Testis (tissue), 3 donors: Measurements from ENCODE around the gene IGSF21. TPM values are rescaled to one million over a fixed set of nuclear protein-coding genes. Genes with fewer than 3 reads are reported as not detected.
A peak's percentile ranks its signal among the peaks of the same experiment; 100 is the strongest.

Source experiments
- DNase-seq: peaks from one replicate; pipeline ENCODE4 v3.0.0-alpha.2; 2019
- H3K27ac ChIP-seq, 2 donors: fragments of 200-600 bp; sonication (generic); one replicate each; pipeline ENCODE4 v1.5.1; 2019
- H3K27me3 ChIP-seq: fragments of 200-600 bp; sonication (generic); one replicate; pipeline ENCODE4 v1.5.1; 2019
- H3K36me3 ChIP-seq: fragments of 200-600 bp; sonication (generic); one replicate; pipeline ENCODE4 v1.5.1; 2017; ENCODE audit warnings: low read depth; ENCODE audit errors: missing control alignments
- H3K4me1 ChIP-seq: fragments of 200-600 bp; sonication (generic); one replicate; pipeline ENCODE4 v1.5.1; 2019
- H3K4me3 ChIP-seq, 2 donors: fragments of 200-600 bp; sonication (generic); one replicate each; pipeline ENCODE4 v1.5.1; 2017 to 2019
- H3K9me3 ChIP-seq: fragments of 200-600 bp; sonication (generic); one replicate; pipeline ENCODE4 v1.5.1; 2017
- CTCF ChIP-seq, 3 experiments: fragments of 450-650 bp in 2 of 3; fragments of 200-600 bp in 1 of 3; sonication (generic) in 1 of 3; IDR thresholded peaks; one replicate each; pipeline ENCODE4 v1.5.1; 2016 to 2019; ENCODE audit warnings: antibody characterized with exemption in 3 of 3, mild to moderate bottlenecking in 2 of 3, moderate library complexity in 1 of 3
- POLR2A ChIP-seq: fragments of 450-650 bp; IDR thresholded peaks from one replicate; pipeline ENCODE4 v1.6.1; 2017; ENCODE audit warnings: antibody characterized with exemption, mild to moderate bottlenecking, moderate library complexity
- WGBS, 2 donors: methylation state at CpG; one replicate each; pipeline ENCODE4 v1.1.5; 2018; 5-methylcytosine and 5-hydroxymethylcytosine counted together
- intact Hi-C: fragments of 100-400 bp; cut with DNase I; formaldehyde crosslinking; loops from one replicate; pipeline ENCODE4 v1.15.1; 2023; ENCODE audit warnings: low total_unique reads
- polyA plus RNA-seq: library from polyadenylated mRNA; stranded (reverse); fragments of 350-450 nt; fragmentation: Illumina TruSeq; extraction: RNeasy Lipid Tissue Mini Kit (QIAGEN cat#74804); gene quantifications from one replicate; pipeline ENCODE4 v1.2.3, GENCODE V29; 2014; ENCODE audit warnings: low read depth, low replicate concordance; ENCODE audit not compliant: insufficient read depth
- total RNA-seq, 2 donors: library from RNA; depleted of rRNA; stranded (reverse); fragments of >200 nt; gene quantifications; one replicate each; pipeline ENCODE4 v1.2.3, GENCODE V29; 2016

IGSF21 gene
- total and polyA plus RNA-seq, 3 donors from 2014 or later: 1.7 to 4.2 (median 2.9) TPM

GRCh38 chr1:18062185-18062584, 45.4 kb upstream of the IGSF21 start:
- WGBS, 2 donors: 41 to 47% methylated on average over 3 of the region's 3 CpGs
- Histone ChIP-seq H3K27me3 (no peaks in the 10 kb centered on the region), H3K9me3 (no peaks in the 10 kb centered on the region), H3K36me3 (no peaks in the 10 kb centered on the region), H3K4me3 (no peak overlapping the region), H3K4me1 (no peaks in the 10 kb centered on the region), H3K27ac (no peak overlapping the region)
- intact Hi-C loops: no loop called here
- peak; percentile 23 for DNase-seq
- no peak for TF ChIP-seq CTCF (IDR thresholded peaks at IDR 0.05)
- no peak for TF ChIP-seq POLR2A

- no peaks in the 10 kb centered on the region for H3K9me3 ChIP-seq
- no peaks in the 10 kb centered on the region for H3K36me3 ChIP-seq
- H3K27ac ChIP-seq: no peak overlapping the region
- no peak for DNase-seq
- TF ChIP-seq POLR2A: no peak
- TF ChIP-seq CTCF (IDR thresholded peaks at IDR 0.05): no peak
- H3K27me3 ChIP-seq: no peaks in the 10 kb centered on the region
- WGBS, 2 donors: 22 to 30% methylated on average over 7 of the region's 7 CpGs
- intact Hi-C loops: no loop called here
- no peaks in the 10 kb centered on the region for H3K4me1 ChIP-seq
- H3K4me3 ChIP-seq: no peak overlapping the region
Observed at GRCh38 chr1:18064534-18064933, 43.1 kb upstream of the IGSF21 start.

GRCh38 chr1:18066576-18066975, 41.0 kb upstream of the IGSF21 start:
- no peak for DNase-seq
- no peaks in the 10 kb centered on the region for H3K36me3 ChIP-seq
- intact Hi-C loops: loop anchor here (5.0 kb wide), 1 partner anchor 1476 kb away; no protein-coding TSS in a partner anchor
- H3K27ac ChIP-seq: no peak overlapping the region
- no peaks in the 10 kb centered on the region for H3K9me3 ChIP-seq
- H3K4me1 ChIP-seq: no peaks in the 10 kb centered on the region
- H3K27me3 ChIP-seq: no peaks in the 10 kb centered on the region
- 82 to 89% methylated on average over 5 of the region's 5 CpGs for WGBS, 2 donors
- H3K4me3 ChIP-seq: no peak overlapping the region
- no peak for TF ChIP-seq POLR2A
- TF ChIP-seq CTCF (IDR thresholded peaks at IDR 0.05): no peak

GRCh38 chr1:18069903-18070302, 37.7 kb upstream of the IGSF21 start:
- Histone ChIP-seq H3K9me3 (no peaks in the 10 kb centered on the region), H3K4me3 (no peak overlapping the region), H3K27ac (no peak overlapping the region), H3K4me1 (no peaks in the 10 kb centered on the region), H3K27me3 (no peaks in the 10 kb centered on the region), H3K36me3 (no peaks in the 10 kb centered on the region)
- WGBS, 2 donors: 66 to 74% methylated on average over 4 of the region's 4 CpGs
- TF ChIP-seq POLR2A (no peak), CTCF (IDR thresholded peaks at IDR 0.05) (no peak)
- intact Hi-C loops: loop anchor here (5.0 kb wide), 1 partner anchor 1472 kb away; no protein-coding TSS in a partner anchor
- DNase-seq: no peak

GRCh38 chr1:18072066-18072465, 35.5 kb upstream of the IGSF21 start:
- no peak for TF ChIP-seq CTCF (IDR thresholded peaks at IDR 0.05)
- H3K36me3 ChIP-seq: no peaks in the 10 kb centered on the region
- DNase-seq: no peak
- H3K27me3 ChIP-seq: no peaks in the 10 kb centered on the region
- H3K4me1 ChIP-seq: no peaks in the 10 kb centered on the region
- 70 to 77% methylated on average over 9 of the region's 9 CpGs for WGBS, 2 donors
- no peak overlapping the region for H3K27ac ChIP-seq
- intact Hi-C loops: no loop called here
- no peak overlapping the region for H3K4me3 ChIP-seq
- no peaks in the 10 kb centered on the region for H3K9me3 ChIP-seq
